Endothelial cell (in vitro differentiated cells): ENCODE results near the gene LRAT. TPM values are rescaled to one million over a fixed set of nuclear protein-coding genes. Genes with fewer than 3 reads are reported as not detected.
A peak's percentile ranks its signal among the peaks of the same experiment; 100 is the strongest.

Experiments used
- DNase-seq: peaks from one replicate; pipeline ENCODE4 v3.0.0; 2021; ENCODE audit warnings: low spot score
- H3K27ac Mint-ChIP-seq: one replicate; pipeline ENCODE4 v1.8.0; 2021; ENCODE audit warnings: mixed read lengths, inconsistent platforms; ENCODE audit not compliant: unreplicated experiment
- H3K27me3 Mint-ChIP-seq: one replicate; pipeline ENCODE4 v1.8.0; 2021; ENCODE audit warnings: mild to moderate bottlenecking, moderate library complexity, mixed read lengths, inconsistent platforms; ENCODE audit not compliant: unreplicated experiment
- H3K36me3 Mint-ChIP-seq: one replicate; pipeline ENCODE4 v1.8.0; 2021; ENCODE audit warnings: mild to moderate bottlenecking, low read depth, mixed read lengths, inconsistent platforms; ENCODE audit not compliant: unreplicated experiment
- H3K4me1 Mint-ChIP-seq: one replicate; pipeline ENCODE4 v1.8.0; 2021; ENCODE audit warnings: mild to moderate bottlenecking, mixed read lengths, inconsistent platforms; ENCODE audit not compliant: unreplicated experiment
- H3K4me3 Mint-ChIP-seq: one replicate; pipeline ENCODE4 v1.8.0; 2021; ENCODE audit warnings: mild to moderate bottlenecking, mixed read lengths, inconsistent platforms; ENCODE audit not compliant: unreplicated experiment
- H3K9me3 Mint-ChIP-seq: one replicate; pipeline ENCODE4 v1.8.0; 2021; ENCODE audit warnings: mixed read lengths, inconsistent platforms; ENCODE audit not compliant: unreplicated experiment
- long read RNA-seq: library from polyadenylated mRNA; unstranded; transcript quantifications from one replicate; pipeline ENCODE4 v2.0.0, GENCODE V29; 2020; ENCODE audit not compliant: unreplicated experiment
- total RNA-seq: library from RNA; stranded (reverse); fragmentation: NEBNext Ultra II Directional; extraction: Animal tissue kit (Norgen Biotek cat#: 25700); gene quantifications from one replicate; pipeline ENCODE4 v1.2.1, GENCODE V29; 2021; ENCODE audit not compliant: unreplicated experiment
- TF ChIP-seq, protein P1 (sequence below): fragments of 200-600 bp; sonication (generic); IDR thresholded peaks from one replicate; pipeline ENCODE4 v1.5.0; 2021; ENCODE audit warnings: antibody characterized with exemption; ENCODE audit not compliant: unreplicated experiment

Gene LRAT
- 0.64 TPM for total RNA-seq
- long read RNA-seq, result 0 reads

DNA sequence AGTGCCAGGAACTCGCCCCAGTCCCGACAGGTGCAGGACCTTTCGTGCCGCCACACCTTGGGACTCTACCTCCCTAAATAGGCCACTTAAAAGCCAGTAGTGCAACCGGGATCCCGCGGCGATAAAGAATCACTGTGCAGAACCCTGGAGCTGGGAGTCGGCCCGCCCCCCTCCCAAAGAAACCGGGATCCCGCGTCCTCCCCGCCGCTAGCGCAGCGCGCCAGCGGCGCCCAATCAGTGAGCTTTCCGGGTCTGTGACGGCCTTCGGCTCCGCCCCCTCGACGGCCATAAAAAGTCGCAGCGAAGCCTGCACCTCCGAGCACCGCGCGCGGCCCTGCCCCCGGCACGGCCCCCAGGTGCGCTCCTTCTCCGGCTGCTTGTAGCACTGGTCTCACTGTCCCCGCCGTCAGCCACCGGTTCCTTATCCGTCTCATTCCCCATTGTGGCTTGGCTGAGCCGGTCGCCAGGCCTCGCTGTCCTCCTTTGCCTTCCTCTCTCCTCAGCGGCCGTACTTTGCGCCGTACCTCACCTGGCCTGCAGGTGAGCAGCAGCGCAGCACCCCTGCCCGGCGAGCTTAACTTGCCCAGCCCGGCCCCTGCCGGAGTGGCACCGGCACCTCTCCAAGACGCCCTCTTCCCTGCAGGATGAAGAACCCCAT, at the start of gene LRAT:
Gene LRAT, plus strand, starts transcription at position 318 of the 658 bp plus-strand sequence. Its CDS starts 327 bp downstream, at position 645.
- no peak within 1 kb of the TSS for H3K27ac Mint-ChIP-seq
- H3K9me3 Mint-ChIP-seq, result no peaks in the 10 kb centered on the region
- peaks cover 18% of the 10 kb centered on the region for H3K27me3 Mint-ChIP-seq
- TF ChIP-seq, protein P1, sequence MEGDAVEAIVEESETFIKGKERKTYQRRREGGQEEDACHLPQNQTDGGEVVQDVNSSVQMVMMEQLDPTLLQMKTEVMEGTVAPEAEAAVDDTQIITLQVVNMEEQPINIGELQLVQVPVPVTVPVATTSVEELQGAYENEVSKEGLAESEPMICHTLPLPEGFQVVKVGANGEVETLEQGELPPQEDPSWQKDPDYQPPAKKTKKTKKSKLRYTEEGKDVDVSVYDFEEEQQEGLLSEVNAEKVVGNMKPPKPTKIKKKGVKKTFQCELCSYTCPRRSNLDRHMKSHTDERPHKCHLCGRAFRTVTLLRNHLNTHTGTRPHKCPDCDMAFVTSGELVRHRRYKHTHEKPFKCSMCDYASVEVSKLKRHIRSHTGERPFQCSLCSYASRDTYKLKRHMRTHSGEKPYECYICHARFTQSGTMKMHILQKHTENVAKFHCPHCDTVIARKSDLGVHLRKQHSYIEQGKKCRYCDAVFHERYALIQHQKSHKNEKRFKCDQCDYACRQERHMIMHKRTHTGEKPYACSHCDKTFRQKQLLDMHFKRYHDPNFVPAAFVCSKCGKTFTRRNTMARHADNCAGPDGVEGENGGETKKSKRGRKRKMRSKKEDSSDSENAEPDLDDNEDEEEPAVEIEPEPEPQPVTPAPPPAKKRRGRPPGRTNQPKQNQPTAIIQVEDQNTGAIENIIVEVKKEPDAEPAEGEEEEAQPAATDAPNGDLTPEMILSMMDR, result no peak
- H3K36me3 Mint-ChIP-seq, result no peaks in the 10 kb centered on the region
- peak; percentile 62 for DNase-seq
- H3K4me1 Mint-ChIP-seq, result peaks cover 13% of the 10 kb centered on the region
- peak within 1 kb of the TSS; percentile 92 for H3K4me3 Mint-ChIP-seq

DNA sequence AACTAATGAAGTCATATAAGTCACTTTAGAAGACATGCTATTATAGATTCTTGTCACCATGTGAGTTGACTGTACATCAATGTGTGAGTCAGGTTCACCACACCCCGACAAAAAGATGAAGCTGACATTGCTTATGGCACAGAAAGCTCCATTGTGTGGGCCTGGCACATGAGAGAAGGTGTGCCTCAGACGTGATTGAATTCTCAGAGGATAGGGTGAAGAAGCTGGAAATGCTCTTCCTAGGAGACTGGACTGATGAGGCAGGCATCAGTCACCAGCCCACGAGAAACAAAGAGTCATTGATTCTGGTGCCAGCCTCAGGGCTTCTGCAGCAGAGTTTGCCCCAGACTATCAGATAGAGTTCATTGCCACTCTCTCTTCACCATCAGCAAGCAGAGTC, 35.9 kb upstream of the LRAT start:
- TF ChIP-seq, protein P1, result no peak
- Mint-ChIP-seq H3K4me1 (no peaks in the 10 kb centered on the region), H3K27me3 (no peaks in the 10 kb centered on the region), H3K4me3 (no peak overlapping the region), H3K27ac (no peak overlapping the region), H3K36me3 (no peaks in the 10 kb centered on the region), H3K9me3 (no peaks in the 10 kb centered on the region)
- no peak for DNase-seq

DNA sequence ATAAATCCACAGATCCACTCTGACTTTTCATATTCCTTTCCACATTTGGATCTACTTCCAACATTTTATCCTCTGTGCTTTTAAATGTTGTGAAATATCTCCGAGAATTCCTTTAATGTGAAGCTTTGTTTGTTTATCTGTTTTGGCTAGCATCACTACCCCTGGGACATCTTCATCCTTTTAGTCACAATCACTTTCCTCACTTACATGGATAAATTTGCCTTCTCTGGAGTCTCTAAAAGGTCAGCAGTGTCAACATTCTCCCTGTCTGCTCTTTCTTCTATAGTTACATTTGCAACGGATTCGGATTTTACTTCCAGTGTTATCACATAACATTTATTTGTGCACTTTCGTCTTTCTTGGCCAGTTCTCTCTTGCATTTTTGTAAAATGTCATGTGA, 34.2 kb upstream of the LRAT start:
- no peaks in the 10 kb centered on the region for H3K27me3 Mint-ChIP-seq
- TF ChIP-seq, protein P1, result no peak
- no peaks in the 10 kb centered on the region for H3K4me1 Mint-ChIP-seq
- H3K27ac Mint-ChIP-seq, result no peak overlapping the region
- H3K9me3 Mint-ChIP-seq, result no peaks in the 10 kb centered on the region
- H3K36me3 Mint-ChIP-seq, result no peaks in the 10 kb centered on the region
- DNase-seq, result no peak
- H3K4me3 Mint-ChIP-seq, result no peak overlapping the region

DNA sequence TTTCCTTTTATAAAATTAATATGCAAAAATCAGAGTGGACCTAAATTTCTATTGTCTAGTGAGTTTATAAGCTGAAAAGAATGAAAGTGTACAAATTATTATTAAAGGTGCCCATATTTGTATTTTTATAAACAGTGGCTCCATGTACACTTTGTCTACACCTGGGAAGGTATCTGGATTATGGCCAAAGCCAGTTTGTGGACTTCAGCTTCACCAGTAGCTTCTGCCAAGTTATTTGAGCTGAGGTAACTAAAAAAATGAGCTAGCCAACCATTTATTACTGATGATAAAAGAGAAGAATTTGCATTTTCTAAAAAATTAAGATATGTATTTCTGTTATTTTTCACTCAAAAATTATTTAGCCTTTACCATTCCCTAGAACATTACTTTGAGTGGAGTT, 32.3 kb upstream of the LRAT start:
- Mint-ChIP-seq H3K4me3 (no peak overlapping the region), H3K27me3 (no peaks in the 10 kb centered on the region), H3K4me1 (no peaks in the 10 kb centered on the region), H3K27ac (no peak overlapping the region), H3K9me3 (no peaks in the 10 kb centered on the region), H3K36me3 (no peaks in the 10 kb centered on the region)
- TF ChIP-seq, protein P1, result no peak
- no peak for DNase-seq

DNA sequence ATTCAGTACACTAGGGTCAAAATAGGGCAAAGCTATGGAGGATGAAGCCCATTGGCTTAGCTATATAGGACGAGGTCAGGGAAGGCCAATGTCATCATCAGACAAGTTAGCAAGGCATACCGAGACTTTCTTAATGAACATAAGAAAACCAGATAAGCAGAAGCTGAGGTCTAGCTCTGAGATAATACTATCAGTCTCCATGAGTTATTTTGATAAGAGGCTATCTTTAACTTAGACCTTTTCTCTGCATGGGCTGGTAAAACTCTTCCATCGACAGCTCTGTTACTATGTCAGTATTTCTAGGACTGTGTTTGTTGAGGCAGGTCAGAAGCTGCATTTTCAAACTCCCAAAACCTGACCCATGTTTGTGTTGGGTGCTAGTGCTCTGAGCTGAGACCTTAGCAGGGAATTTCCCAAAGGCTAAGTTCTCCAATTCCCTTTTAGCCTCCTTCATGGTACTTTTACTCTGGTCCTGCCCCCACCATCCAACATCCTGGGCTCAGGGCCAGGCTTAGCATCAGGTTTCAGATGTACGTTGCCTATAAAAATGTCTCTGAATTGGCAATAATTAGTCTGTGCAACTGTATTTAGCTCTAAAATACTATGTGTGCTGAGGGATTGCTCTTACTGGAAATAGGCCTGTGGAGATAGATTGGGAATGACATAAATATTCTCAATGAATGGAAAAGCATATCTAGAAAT, 29.3 kb upstream of the LRAT start:
- Mint-ChIP-seq H3K4me1 (no peaks in the 10 kb centered on the region), H3K27me3 (no peaks in the 10 kb centered on the region), H3K27ac (no peak overlapping the region), H3K36me3 (no peaks in the 10 kb centered on the region), H3K4me3 (no peak overlapping the region), H3K9me3 (no peaks in the 10 kb centered on the region)
- TF ChIP-seq, protein P1, result no peak
- DNase-seq, result no peak
